Bronchial epithelial cell (primary cell): Measurements from ENCODE around the gene ZSCAN12. TPM values are rescaled to one million over a fixed set of nuclear protein-coding genes. Genes with fewer than 3 reads are reported as not detected.
A peak's percentile ranks its signal among the peaks of the same experiment; 100 is the strongest.

Experiments used
- DNase-seq: peaks from one replicate; pipeline ENCODE4 v3.0.0-alpha.2; 2010; ENCODE audit warnings: low read depth
- FAIRE-seq: peaks from 2 replicates; lab custom pipeline; 2011; peaks lifted over from hg19 to GRCh38; lab: Jason Lieb, UNC
- H3K27me3 ChIP-seq: 2 replicates; pipeline ENCODE4 v1.5.1; 2011; ENCODE audit warnings: low read length; ENCODE audit not compliant: control insufficient read depth, insufficient read depth
- H3K36me3 ChIP-seq: 2 replicates; pipeline ENCODE4 v1.5.1; 2011; ENCODE audit warnings: low read length; ENCODE audit not compliant: control insufficient read depth, insufficient read depth
- H3K4me3 ChIP-seq: 2 replicates; pipeline ENCODE4 v1.5.1; 2011; ENCODE audit warnings: mild to moderate bottlenecking, low read depth, low read length, control low read depth
- total RNA-seq: library from RNA; depleted of rRNA; stranded (reverse); fragments of >200 nt; gene quantifications from 2 replicates; pipeline ENCODE4 v1.2.1, GENCODE V29; 2014
- TF ChIP-seq, protein P1 (sequence below): IDR thresholded peaks from 2 replicates; pipeline ENCODE4 v1.5.1; 2011; ENCODE audit warnings: mild to moderate bottlenecking, moderate library complexity, low read length, control low read depth, inconsistent platforms; ENCODE audit not compliant: insufficient read depth, severe bottlenecking

Gene ZSCAN12
- total RNA-seq, 1 donor from 2014 or later, result 6.8 TPM

DNA sequence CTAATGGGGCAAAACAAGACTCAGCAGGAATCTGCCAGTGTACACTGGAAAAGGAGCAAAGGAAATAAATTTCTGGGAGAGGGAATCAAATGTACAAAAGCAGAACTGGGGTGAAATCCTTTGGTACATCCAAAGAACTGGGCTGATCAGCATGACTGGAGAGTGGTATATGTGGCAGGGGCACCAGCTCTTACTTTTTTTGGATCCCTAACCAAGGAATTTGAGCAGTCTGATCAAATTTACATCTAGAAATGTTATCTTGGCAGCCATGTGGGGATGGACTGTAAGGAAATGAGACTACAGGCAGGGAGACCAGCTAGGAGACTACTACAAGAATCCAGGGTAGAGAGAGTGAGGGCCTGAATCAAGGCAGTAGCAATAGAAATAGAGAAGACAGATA is 62.4 kb downstream of the ZSCAN12 start:
- Histone ChIP-seq H3K4me3 (no peak overlapping the region), H3K36me3 (no peaks in the 10 kb centered on the region), H3K27me3 (no peaks in the 10 kb centered on the region)
- DNase-seq, result no peak
- FAIRE-seq, result no peak
- TF ChIP-seq, protein P1, sequence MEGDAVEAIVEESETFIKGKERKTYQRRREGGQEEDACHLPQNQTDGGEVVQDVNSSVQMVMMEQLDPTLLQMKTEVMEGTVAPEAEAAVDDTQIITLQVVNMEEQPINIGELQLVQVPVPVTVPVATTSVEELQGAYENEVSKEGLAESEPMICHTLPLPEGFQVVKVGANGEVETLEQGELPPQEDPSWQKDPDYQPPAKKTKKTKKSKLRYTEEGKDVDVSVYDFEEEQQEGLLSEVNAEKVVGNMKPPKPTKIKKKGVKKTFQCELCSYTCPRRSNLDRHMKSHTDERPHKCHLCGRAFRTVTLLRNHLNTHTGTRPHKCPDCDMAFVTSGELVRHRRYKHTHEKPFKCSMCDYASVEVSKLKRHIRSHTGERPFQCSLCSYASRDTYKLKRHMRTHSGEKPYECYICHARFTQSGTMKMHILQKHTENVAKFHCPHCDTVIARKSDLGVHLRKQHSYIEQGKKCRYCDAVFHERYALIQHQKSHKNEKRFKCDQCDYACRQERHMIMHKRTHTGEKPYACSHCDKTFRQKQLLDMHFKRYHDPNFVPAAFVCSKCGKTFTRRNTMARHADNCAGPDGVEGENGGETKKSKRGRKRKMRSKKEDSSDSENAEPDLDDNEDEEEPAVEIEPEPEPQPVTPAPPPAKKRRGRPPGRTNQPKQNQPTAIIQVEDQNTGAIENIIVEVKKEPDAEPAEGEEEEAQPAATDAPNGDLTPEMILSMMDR, result no peak

- peak; percentile 30 for DNase-seq
These were observed 63.0 kb downstream of the ZSCAN12 start for GRCh38 chr6:28336284-28337120.

DNA sequence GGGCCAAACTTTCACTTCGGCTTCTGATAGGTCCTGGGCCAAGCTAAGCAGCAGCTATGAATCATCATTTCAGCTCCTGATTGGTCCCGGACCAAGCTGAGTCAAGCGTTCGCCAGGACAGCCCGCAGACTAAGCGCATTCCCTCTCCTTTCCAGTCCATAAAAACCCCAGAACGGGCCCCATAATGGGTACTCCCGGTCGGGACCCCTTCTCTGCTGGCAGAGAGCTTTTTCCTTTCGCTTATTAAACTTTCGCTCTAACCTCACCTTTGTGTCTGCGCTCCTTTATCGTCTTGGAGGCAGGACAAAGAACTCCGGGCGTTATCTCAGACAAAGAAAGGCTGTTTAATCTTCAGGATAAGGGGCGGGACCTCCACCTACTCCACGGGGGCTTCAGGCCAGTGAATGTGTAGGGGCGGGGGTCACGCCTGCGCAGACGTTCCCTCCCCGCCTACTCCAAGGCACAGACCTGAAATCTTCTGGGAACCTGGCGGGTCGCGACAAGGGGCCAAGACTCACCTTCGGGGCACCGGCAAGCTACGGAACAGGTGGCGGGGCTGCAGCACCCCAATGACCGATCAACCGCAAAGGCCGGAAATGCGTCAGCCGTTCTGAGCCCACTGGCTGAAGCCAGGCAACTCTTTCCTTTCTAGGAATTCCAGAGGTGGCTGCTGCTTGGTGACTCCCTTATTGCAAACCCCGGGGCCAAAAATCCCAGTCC is 63.8 kb downstream of the ZSCAN12 start, which contains the start of gene ZSCAN31:
ZSCAN31 (minus strand) TSS at position 585 of the 720 bp plus-strand sequence. CDS start 6,465 bp downstream, outside the sequence.
- no peaks in the 10 kb centered on the region for H3K36me3 ChIP-seq
- TF ChIP-seq, protein P1, result no peak
- peak within 1 kb of the TSS; percentile 78 for H3K4me3 ChIP-seq
- no peak for FAIRE-seq
- peak; percentile 98 for DNase-seq
- no peaks in the 10 kb centered on the region for H3K27me3 ChIP-seq

More at GRCh38 chr6:28336284-28337120, 63.0 kb downstream of the ZSCAN12 start:
- no peaks in the 10 kb centered on the region for H3K27me3 ChIP-seq
- TF ChIP-seq, protein P1, result no peak
- H3K4me3 ChIP-seq, result peak overlapping the region; percentile 78
- FAIRE-seq, result no peak
- H3K36me3 ChIP-seq, result no peaks in the 10 kb centered on the region

GRCh38 chr6:28335040-28335563 is 64.4 kb downstream of the ZSCAN12 start:
- TF ChIP-seq, protein P1, result no peak
- FAIRE-seq, result no peak
- no peaks in the 10 kb centered on the region for H3K36me3 ChIP-seq
- peak overlapping the region; percentile 3 for H3K4me3 ChIP-seq
- DNase-seq, result no peak
- no peaks in the 10 kb centered on the region for H3K27me3 ChIP-seq

GRCh38 chr6:28334286-28335039 is 65.1 kb downstream of the ZSCAN12 start:
- TF ChIP-seq, protein P1, result no peak
- DNase-seq (no peak), FAIRE-seq (no peak)
- Histone ChIP-seq H3K27me3 (no peaks in the 10 kb centered on the region), H3K4me3 (no peak overlapping the region), H3K36me3 (no peaks in the 10 kb centered on the region)
